Mucosa of descending colon (tissue), 3 donors: ENCODE data around the gene ETV1. TPM values are rescaled to one million over a fixed set of nuclear protein-coding genes. Genes with fewer than 3 reads are reported as not detected.

ENCODE experiments used
- ATAC-seq: fragments of 200-7000 bp; cut with Tn5 transposase; one replicate; pipeline ENCODE4 v1.9.1; 2020; ENCODE audit warnings: mild to moderate bottlenecking, moderate library complexity
- DNase-seq, 3 donors: peaks; one replicate each; pipeline ENCODE4 v3.0.0-alpha.2; 2020
- H3K36me3 ChIP-seq: fragments of 200-600 bp; one replicate; pipeline ENCODE4 v1.8.0; 2021; ENCODE audit warnings: low read depth, mild to moderate bottlenecking
- H3K4me1 ChIP-seq: fragments of 200-600 bp; one replicate; pipeline ENCODE4 v1.8.0; 2021; ENCODE audit warnings: low read depth, mild to moderate bottlenecking
- H3K4me3 ChIP-seq: fragments of 200-600 bp; one replicate; pipeline ENCODE4 v1.8.0; 2021; ENCODE audit warnings: mild to moderate bottlenecking
- H3K9me3 ChIP-seq: fragments of 200-600 bp; one replicate; pipeline ENCODE4 v1.8.0; 2021; ENCODE audit warnings: mild to moderate bottlenecking
- intact Hi-C, 2 donors: fragments of 100-400 bp; cut with DNase I in 1 of 2; cut with micrococcal nuclease in 1 of 2; formaldehyde crosslinking; loops; one replicate each; pipeline versions ENCODE4 v1.11.0 to v1.11.1; 2022; cut with DNase I, micrococcal nuclease
- total RNA-seq, 3 donors: library from RNA; stranded (reverse); fragmentation: NEBNext Ultra II Directional in 2 of 3; extraction: Animal tissue kit (Norgen Biotek cat#: 25700) in 2 of 3; gene quantifications; one replicate each; pipeline versions ENCODE4 v1.2.1 to v1.2.4, GENCODE V29; 2021 to 2023
- TF ChIP-seq, protein P1 (sequence below): fragments of 200-600 bp; IDR thresholded peaks from one replicate; pipeline ENCODE4 v1.8.0; 2022; ENCODE audit warnings: antibody characterized with exemption, mild to moderate bottlenecking
- donor health status: DM: no; HTN: no; CAD: no; lungs with moderate emphysema.
- donor health status: DM: no; HTN: no; CAD: no.
- donor health status: DM: no; HTN: yes; CAD: no.

ETV1 gene
- total RNA-seq, 3 donors from 2014 or later = 2.6 to 16.9 (median 5.9) TPM

DNA sequence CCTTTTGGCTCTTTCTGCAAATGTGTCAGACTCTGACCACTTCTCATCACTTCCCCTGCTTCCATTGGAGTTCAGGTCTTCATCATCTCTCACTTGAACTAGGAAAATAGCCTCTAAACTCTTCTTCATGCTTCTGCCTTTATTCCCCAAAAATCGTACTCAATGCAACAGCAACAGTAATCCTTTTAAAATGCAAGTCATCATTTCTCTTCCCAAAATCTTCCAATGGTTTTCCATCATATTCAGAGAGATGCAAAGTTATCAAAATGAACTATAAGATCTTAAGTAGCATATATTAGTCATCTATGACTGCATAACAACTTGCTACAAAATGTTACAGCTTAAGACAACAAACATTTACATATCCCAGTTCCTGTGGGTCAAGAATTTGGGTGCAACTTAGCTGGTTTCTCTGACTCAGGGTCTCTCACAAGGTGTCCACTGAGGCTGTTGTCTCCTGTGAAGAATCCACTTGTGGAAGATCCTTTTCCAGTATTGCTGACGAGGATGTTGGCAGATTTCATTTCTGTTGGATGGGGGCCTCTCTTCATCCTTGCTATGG is 31.0 kb upstream of the ETV1 start:
- no peak for DNase-seq
- Histone ChIP-seq H3K4me1 (no peaks in the 10 kb centered on the region), H3K9me3 (no peaks in the 10 kb centered on the region), H3K4me3 (no peak overlapping the region), H3K36me3 (no peaks in the 10 kb centered on the region)
- no peak for ATAC-seq
- TF ChIP-seq, protein P1, sequence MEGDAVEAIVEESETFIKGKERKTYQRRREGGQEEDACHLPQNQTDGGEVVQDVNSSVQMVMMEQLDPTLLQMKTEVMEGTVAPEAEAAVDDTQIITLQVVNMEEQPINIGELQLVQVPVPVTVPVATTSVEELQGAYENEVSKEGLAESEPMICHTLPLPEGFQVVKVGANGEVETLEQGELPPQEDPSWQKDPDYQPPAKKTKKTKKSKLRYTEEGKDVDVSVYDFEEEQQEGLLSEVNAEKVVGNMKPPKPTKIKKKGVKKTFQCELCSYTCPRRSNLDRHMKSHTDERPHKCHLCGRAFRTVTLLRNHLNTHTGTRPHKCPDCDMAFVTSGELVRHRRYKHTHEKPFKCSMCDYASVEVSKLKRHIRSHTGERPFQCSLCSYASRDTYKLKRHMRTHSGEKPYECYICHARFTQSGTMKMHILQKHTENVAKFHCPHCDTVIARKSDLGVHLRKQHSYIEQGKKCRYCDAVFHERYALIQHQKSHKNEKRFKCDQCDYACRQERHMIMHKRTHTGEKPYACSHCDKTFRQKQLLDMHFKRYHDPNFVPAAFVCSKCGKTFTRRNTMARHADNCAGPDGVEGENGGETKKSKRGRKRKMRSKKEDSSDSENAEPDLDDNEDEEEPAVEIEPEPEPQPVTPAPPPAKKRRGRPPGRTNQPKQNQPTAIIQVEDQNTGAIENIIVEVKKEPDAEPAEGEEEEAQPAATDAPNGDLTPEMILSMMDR = no peak
- intact Hi-C loops = no loop called here

DNA sequence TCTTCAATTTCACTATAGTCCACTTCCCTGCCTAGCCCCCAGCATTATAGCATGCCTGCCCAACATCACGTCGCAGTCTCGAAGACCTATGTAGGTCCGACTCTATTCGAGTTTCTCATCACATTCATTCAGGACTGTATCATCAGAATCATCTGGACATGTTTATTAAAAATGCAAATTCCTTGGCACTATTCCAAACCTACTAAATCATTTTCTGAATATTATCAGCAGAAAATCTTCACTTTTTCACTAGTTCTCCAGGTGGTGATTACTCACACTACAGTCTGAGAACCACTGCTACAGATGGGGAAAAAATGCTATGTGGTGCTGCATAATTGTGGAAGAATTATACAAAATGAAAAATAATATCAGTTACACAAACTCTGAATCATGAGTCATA is 29.3 kb upstream of the ETV1 start:
- intact Hi-C loops = no loop called here
- no peak overlapping the region for H3K4me3 ChIP-seq
- no peak for DNase-seq
- no peaks in the 10 kb centered on the region for H3K9me3 ChIP-seq
- H3K36me3 ChIP-seq = no peaks in the 10 kb centered on the region
- no peak for ATAC-seq
- no peaks in the 10 kb centered on the region for H3K4me1 ChIP-seq
- TF ChIP-seq, protein P1 = no peak

DNA sequence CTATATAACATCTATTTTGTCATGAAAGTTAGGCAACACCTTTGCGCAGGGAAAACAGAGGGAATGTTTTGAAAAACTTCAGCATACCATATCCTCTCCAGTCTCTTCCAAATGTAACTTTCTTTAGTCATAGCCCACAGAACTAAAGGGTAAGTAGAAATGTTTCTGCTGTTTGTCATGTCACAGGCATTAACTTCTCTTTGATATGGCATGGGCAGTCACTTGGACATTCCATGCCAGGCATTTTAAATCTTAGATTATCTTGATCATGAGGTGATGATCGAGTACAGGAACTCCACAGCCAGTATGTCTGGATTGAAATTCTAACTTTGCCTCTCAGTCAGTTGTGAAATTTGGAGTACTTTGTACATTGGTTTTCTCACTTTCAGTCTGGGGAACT is 27.5 kb upstream of the ETV1 start:
- Histone ChIP-seq H3K36me3 (no peaks in the 10 kb centered on the region), H3K4me3 (no peak overlapping the region), H3K4me1 (no peaks in the 10 kb centered on the region), H3K9me3 (no peaks in the 10 kb centered on the region)
- DNase-seq (no peak), ATAC-seq (no peak)
- TF ChIP-seq, protein P1 = no peak
- intact Hi-C loops = no loop called here

DNA sequence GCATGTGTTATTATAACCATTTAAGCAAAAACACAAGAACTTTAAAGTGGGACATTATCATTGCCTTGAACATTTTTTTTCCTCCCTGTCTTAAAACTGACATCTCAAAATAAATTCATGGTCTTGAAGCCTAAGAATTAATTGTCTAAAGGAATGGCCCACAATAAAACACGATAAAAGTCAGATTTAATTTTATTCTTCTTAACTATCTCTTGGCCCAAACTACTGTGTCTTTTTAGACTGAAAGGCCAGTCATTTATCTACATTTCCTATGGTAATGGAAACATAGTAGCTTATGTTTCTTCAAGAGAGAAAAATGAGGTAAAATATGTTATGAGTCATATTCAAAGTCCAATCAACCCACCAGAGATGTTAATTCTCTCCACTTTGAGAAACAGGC is 24.4 kb upstream of the ETV1 start:
- TF ChIP-seq, protein P1 = no peak
- no peak for ATAC-seq
- Histone ChIP-seq H3K36me3 (no peaks in the 10 kb centered on the region), H3K4me1 (no peaks in the 10 kb centered on the region), H3K4me3 (no peak overlapping the region), H3K9me3 (no peaks in the 10 kb centered on the region)
- DNase-seq = no peak
- intact Hi-C loops = no loop called here

DNA sequence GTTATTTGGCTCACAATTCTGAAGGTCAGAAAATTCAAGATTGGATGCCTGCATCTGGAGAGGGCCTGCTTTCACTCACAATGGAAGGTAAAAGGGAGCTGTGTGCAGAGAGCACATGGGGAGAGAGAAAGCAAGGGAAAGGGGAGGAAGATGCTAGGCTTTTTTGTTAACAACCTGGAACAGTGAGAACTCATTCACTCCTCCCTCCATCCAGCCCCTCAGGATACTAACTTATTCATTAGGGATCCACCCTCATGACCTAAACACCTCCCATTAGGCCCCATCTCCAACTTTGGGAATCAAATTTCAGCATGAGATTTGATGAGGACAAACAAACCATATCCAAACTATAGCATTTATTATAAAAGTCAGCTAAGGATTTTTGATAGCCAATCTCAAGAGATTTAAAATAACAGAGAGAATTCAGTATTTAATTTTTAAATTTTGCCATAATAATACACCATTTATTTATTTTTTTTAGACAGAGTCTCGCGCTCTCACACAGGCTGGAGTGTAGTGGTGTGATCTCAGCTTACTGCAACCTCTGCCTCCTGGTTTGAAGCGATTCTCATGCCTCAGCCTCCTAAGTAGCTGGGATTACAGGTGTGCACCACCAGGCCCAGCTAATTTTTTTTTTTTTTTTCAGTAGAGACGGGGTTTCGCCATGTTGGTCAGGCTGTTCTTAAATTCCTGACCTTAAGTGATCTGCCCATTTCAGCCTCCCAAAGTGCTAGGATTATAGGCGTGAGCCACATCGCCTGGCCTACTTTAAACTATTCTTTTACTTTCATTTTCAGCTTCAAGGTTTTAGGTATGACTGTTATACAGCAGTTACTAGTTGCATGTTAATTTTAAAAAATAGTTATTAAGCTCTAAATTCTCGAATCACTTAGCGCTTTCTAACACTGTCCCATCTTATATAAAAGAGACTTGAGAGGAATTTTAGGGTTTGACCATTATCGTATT is 20.3 kb upstream of the ETV1 start:
- TF ChIP-seq, protein P1 = no peak
- Histone ChIP-seq H3K4me3 (no peak overlapping the region), H3K36me3 (no peaks in the 10 kb centered on the region), H3K4me1 (no peaks in the 10 kb centered on the region), H3K9me3 (no peaks in the 10 kb centered on the region)
- ATAC-seq = no peak
- intact Hi-C loops = no loop called here
- no peak for DNase-seq
